A172 (cell line): ENCODE data around the gene ZNF500. TPM values are rescaled to one million over a fixed set of nuclear protein-coding genes. Genes with fewer than 3 reads are reported as not detected.
"Not testable (repeated sequence)": the region's sequence is repeated elsewhere in the genome, so short reads cannot be mapped to it uniquely, and the experiment has no call there.

Experiments used
- DNase-seq: peaks from one replicate; pipeline ENCODE4 v3.0.0-alpha.2; 2015; ENCODE audit warnings: low spot score
- total RNA-seq: library from RNA; depleted of rRNA; stranded (reverse); fragments of >200 nt; shearing (Covaris generic); gene quantifications from 2 replicates; pipeline ENCODE4 v1.2.3, GENCODE V29; 2014

Gene ZNF500
- total RNA-seq, 1 experiment from 2014 or later: 25.1 TPM

DNA sequence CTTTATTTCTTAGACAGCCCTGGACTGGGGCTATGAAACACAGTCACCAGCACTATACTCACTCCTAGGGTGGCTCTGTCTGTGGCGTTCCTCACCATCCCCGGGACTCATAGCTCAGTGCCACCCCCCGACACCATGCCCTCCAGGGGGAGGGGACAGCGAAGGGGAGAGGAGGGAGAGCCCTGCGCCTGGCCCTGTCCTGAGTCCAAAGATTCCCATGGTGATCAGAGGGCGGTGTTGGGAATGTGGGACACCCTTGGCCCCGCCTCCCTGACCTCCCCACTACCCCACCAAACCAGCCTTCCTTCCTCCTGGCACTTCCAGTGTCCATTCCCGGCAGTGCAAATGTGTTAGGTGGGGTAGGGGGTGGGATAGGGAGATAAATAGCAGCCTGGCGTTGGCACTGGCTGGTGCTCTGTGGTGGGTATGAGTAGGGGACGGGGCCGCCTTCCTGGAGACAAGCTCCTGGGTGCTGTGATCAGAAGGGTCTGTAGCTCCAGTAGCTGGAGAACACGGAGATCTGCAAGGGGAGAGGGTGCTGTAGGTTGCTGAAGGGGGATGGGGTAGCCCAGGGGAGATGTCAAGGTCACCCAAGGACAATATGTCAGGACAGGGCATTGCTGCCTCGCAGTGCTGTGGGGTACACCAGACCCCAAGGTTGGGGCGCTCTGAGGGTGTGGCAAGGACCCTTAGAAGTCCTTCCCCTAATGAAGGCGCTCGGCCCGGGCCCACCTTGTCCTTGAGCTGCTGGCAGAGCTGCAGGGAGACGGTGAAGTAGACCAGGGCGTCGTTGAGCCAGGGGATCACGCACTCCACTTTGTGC is 30.2 kb upstream of the ZNF500 start:
- no peak for DNase-seq

DNA sequence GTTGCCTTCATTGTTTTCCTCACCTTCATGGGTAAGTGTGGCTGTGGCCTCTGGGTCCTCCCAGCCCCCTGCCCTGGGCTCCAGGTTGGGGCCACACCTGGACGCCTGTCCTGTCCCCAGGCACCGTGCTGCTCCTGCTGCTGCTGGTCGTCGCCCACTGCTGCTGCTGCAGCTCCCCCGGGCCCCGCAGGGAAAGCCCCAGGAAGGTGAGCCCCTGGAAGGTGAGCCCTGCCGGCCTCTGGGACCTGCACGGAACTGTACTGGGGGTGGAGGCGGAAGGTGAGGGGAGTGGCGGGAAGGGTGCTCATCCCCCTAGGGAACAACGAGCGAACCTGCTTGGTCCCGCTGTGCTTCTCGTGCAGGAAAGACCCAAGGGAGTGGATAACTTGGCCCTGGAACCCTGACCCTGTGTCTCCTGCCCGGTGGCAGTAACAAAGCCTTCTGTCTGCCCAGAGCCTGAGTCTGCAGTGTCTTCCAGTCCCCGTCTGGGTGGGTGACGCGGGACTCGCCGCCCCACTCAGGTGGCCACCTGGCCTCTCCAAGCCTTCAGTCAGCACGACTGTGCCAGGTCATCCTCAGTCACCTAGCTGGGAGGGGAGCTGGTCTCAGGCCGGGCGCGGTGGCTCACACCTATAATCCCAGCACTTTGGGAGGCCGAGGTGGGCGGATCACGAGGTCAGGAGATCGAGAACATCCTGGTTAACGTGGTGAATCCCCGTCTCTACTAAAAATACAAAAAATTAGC is 29.0 kb upstream of the ZNF500 start:
- DNase-seq: no peak

DNA sequence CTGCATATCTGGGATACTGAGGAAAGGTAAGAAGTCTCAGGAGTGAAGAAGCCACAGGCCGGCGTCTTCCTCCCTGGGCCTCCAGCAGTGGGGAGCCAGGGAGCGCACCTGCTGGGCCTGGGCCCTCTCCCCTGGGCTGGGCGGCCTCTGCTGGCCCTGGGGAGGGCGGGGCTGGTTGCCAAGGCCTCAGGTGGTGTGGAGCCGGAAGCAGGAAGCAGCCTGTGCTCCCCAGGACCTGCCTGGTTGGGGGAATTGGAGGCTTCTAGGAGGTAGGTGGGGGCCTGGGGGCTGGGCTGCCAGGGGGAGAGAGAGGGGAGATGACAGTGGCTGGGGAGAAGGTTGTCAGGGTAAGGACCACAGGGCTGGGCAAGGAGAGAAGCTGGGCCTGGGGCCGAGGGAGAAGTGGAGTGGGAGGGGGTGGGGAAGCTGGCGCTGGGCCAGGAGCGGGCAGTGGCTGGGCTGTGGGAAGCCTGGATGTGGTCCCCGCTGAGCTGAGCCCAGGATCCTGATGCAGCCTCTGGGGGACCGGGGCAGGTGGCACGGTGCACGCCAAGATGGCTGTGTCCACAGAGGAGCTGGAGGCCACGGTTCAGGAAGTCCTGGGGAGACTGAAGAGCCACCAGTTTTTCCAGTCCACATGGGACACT is 28.3 kb upstream of the ZNF500 start, which contains the start of gene SMIM22:
SMIM22 (plus strand) TSS at position 189 of the 647 bp plus-strand sequence; CDS start at position 555, 366 bp downstream.
- DNase-seq: no peak

DNA sequence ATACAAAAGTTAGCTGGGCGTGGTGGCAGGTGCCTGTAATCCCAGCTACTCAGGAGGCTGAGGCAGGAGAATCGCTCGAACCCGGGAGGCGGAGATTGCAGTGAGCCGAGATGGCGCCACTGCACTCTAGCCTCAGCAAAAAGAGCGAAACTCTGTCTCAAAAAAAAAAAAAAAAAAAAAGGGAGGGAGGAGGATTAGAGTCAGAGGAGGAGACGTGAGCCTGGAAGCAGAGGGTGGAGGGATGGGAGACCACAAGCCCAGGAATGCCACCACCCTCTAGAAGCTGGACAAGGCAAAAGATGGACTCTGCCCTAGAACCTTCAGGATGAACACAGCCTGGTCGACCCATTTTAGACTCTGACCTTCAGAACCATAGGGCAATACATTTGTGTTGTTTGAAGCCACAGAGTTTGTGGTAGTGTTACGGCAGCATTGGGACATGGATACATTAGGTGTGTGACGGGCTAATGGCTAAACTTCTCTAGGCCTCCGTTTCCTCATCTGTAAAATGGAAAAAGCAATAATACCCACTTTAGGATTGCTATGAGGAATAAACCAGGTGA is 26.1 kb upstream of the ZNF500 start:
- no peak for DNase-seq

DNA sequence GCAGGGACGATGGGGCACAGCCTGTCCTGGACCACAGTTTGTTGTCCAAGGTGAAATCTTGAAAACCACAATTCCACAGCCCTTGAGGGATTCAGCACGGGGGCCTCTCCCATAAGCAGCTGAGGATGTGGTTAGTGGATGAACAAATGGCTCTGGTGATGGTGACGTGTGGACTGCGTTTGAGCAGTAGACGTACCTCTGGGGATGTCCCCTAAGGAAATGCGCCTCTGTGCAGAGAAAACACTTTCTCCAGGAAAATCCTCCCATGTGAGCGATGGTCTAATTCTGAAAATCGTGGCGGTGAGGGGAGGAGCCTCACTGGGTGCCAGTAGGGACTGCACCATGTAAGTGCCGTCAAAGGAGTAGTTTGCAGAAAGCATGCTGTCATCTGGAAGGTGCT is 23.9 kb upstream of the ZNF500 start:
- no peak for DNase-seq

DNA sequence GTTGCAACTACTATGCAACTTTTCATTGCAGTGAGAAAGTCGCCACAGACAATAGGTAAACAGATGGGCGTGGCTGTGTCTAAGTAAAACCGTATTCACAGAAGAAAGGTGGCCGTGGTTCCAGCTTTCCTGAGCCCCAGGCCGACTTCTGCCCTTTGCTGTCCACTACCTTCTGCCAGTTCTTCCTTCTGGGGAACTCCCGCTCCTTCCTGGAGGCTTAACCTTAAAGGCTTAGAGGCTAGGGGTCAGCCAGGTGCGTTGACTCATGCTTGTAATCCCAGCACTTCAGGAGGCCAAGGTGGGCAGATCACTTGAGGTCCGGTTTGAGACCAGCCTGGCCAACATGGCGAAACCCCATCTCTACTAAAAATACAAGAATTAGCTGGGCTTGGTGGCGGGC is 23.3 kb upstream of the ZNF500 start:
- DNase-seq: no peak

DNA sequence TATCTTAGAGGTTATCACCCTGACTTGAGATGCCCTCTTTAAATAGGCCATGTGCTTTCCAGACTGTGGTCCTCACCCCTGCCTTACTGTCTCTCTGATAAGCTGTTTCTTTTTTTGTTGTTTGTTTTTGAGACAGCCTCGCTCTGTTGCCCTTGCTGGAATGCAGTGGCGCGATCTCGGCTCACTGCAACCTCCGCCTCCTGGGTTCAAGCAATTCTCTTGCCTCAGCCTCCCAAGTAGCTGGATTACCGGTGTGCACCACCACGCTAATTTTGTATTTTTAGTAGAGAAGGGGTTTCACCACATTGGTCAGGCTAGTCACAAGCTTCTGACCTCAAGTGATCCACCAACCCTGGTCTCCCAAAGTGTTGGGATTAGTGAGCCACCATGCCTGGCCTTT is 21.9 kb upstream of the ZNF500 start:
- DNase-seq: no peak

DNA sequence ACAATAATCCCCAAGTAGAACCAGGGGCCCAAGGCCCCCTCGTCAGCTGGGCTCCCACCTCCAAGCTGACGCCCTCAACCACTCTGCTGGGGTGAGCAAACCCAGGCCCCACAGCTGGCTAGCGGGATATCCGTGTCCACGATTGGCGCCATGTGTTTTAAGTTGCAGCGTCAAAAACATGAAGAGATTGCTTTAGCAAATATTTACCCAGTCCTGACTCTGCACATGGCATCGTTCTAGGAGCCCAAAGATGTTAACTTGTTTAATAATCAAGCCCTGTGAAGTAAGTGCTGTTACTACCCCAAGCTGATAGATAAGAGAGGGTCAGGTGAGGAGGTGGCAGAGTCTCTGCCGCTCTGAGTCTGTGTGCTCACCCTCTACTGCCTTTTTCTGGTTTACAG is 21.5 kb upstream of the ZNF500 start:
- DNase-seq: no peak

DNA sequence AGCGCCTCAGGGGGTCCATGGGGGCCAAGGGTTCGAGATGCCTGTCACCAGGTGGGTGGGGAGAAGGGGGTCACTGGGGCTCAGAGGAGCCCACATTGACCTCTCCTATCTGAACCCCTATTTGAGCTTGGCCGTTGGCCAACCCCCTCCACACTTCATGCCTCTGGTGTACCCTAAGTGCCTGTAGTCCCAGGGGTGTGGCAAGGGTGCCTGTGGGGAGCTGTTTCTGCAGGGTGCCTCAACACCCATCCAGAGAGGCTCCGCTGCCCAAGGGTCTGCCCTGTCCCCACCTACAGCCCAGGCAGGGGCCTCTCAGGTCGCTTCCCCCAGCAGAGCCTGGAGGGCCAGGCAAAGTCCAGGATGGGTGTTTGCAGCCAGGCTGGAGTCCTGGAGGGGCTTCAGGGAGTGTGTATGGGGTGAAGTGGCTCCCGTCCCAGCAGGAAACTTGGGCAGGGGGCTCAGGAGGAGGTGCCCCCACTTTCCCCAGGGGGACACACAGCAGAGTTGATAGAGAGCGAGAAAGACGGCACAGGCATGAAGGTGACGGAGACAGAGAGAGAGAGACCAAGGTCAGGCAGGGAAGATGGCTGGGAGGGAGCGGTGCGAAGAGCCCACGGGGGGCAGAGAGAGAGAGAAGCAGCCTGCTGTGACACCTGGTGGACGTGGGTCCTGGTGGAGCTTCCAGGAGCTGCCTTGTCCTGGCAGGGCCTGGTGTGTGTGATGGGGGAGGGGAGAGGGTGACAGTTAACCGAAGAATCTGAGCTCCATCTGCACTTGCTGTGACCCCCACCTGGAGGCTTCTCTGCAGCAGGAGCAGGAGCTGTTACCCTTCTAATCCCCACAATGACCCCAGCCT is 20.9 kb upstream of the ZNF500 start, which contains the start of gene SEPTIN12:
SEPTIN12 (minus strand) TSS at position 719 of the 856 bp plus-strand sequence; CDS start at position 19, 700 bp downstream.
- DNase-seq: no peak

DNA sequence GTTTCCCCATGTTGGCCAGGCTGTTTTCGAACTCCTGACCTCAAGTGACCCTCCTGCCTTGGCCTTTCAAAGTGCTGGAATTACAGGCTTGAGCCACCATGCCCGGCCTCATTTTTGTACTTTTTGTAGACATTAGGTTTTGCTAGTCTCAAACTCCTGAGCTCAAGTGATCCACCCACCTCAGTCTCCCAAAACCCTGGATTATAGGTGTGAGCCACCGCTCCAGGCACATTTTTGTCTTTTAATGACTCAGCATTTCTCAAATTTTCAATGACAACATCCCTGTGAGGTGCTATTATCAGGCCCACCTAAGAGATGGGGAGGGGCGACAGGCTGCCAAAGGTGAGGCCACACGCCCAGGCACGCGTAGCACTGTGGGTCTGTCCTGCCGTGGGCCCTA is 20.1 kb upstream of the ZNF500 start:
- DNase-seq: no peak

DNA sequence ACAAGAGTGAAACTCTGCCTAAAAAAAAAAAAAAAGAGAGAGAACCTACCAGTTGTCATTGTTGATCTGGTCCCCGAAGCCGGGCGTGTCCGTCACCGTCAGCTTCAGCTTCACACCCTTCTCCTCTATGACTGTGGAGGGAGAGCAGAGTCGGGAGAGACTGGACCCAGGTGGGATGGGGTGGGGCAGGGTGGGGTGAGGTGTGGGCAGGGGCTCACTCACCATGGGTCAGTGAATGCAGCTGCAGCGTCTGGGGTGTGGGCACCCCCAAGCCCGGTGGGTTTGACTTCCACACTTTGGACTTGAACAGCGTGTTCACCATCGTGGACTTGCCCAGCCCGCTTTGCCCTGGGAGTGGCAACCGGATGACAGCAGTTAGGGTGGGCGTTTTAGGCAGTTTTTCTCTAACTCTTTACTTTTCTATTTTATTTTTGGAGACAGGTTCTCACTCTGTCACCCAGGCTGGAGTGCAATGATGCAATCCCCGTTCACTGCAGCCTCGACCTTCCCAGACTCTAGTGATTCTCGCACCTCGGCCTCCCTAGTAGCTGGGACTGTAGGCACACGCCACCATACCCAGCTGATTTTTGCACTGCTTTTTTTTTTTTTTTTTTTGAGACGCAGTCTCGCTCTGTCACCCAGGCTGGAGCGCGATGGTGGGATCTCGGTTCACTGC is 18.9 kb upstream of the ZNF500 start:
- no peak for DNase-seq

DNA sequence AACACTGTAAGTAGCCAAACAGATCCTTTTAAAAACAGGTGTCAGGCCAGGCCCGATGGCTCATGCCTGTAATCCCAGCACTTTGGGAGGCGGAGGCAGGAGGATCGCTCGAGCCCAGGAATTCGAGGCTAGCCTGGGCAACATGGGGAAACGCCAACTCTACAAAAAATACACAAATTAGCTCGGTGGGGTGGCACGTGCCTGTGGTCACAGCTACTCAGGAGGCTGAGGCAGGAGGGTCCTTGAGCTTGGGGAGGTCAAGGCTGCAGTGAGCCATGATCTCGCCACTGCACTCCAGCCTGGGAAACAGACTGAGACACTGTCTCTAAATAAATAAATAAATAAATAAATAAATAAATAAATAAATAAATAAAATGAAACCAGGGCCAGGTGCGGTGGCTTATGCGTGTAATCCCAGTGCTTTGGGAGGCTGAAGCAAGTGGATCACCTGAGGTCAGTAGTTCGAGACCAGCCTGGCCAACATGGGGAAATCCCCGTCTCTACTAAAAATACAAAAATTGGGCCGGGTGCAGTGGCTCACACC is 17.6 kb upstream of the ZNF500 start:
- not testable (repeated sequence) for DNase-seq

DNA sequence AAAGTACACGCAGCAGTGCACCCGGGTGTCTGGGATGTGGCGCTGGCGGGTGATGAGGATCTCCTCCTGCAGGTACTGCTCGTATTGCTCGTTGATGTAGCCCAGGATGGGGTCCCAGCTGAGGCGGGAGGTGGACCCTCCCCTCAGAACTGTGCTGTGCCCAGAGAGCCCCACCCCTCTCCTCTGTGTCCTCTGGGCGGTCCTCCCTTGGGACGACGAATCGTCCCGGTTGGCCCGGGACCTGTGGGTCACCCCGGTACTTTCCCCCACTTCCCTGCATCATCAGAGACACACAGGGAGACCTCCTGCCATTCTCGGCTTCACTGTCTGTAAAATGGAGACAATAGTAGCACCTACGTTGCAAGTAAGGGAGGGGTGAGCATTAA is 17.0 kb upstream of the ZNF500 start:
- DNase-seq: no peak

DNA sequence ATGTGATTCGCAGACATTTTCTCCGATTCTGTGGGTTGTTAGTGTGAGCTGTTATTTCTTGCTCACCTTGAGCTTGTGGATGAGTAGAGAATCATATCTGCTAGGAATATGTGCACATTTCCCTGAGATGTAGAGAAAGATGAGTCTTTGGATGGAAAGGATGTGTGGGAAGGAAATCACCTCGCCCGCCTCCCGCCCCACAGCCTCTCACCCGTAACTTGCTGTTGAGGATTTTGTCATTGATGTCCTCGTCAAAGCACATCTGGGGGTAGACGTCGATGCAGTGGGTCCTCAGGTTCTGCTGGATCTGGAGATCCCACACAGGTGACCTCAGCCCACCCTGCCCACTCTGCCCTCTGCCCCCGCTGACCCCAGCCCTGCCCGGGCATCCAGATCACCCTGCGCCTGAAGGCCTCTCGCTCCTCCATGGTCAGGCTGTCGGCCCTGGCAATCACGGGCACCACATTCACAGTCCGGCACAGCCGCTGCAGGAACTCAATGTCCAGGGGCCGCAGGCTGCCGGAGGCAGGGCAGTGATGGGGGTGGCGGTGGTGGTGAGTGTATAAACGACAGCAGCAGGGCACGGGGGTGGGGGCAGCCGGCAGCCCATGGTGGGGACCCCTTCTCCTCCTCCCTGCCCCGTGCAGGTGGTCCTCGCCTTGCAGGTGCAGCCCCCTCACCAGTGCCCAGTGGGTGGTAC is 16.4 kb upstream of the ZNF500 start:
- DNase-seq: no peak

DNA sequence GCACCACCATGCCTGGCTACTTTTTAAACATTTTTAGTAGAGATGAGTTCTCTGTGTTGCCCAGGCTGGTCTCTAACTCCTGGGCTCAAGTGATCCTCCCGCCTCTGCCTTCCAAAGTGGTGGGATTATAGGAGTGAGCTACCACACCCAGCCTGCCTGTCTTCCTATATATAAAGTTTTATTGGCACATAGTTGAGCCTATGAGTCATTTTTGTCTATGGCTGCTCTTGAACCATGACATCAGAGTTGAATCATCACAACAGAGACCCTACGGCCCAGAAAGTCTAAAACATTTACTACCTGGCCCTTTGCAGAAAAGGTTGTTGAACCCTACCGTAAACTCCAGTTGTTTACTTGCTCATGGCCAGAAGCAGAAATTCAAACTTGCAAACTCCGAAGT is 13.3 kb upstream of the ZNF500 start:
- peak; percentile 48 for DNase-seq

DNA sequence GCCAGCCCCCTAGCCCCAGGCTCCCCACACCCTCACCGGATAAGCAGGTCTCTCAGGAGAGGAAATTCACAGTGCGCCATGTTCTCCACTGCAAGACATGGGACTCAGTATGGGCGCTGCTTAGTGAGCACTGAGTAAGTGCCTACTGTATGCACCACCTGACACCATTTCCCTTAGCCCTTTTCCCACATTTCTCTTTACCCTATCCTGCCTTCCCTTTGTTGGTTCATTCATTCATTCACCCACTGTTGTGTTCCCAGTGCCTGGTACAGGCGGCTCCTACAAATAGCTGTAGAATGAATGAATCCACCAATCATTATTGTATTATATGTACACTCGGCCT is 11.1 kb upstream of the ZNF500 start:
- no peak for DNase-seq

DNA sequence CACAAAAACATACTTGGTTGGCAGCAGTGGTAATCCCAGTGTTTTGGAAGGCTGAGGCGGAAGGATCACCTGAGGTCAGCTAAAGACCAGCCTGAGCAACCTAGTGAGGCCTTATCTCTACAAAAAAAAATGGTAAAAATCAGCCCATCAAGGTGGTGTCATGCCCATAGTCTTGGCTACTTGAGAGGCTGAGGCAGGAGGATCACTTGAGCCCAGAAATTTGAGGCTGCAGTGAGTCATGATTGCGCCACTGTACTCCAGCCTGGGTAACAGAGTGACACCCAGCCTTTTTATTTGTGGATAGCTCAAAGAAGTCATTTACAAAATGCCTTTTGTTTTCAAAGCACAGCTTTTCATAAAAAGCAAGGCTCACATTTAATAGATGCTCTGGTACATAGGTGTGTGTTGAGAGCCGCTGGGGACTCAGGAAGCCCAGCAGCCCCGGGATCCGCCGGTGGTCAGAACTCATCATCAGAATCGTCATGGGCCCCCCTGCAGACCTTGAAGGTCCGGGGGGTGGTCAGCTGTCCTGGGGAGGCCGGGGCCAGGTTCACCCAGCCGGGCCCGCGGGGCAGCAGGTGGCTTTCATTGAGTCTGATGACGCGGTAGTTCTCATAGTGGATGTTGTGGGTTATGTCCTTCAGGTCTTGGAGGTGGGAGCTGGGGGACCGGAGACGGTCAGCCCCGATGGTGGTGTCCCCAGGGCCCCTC is 10.5 kb upstream of the ZNF500 start:
- DNase-seq: no peak

DNA sequence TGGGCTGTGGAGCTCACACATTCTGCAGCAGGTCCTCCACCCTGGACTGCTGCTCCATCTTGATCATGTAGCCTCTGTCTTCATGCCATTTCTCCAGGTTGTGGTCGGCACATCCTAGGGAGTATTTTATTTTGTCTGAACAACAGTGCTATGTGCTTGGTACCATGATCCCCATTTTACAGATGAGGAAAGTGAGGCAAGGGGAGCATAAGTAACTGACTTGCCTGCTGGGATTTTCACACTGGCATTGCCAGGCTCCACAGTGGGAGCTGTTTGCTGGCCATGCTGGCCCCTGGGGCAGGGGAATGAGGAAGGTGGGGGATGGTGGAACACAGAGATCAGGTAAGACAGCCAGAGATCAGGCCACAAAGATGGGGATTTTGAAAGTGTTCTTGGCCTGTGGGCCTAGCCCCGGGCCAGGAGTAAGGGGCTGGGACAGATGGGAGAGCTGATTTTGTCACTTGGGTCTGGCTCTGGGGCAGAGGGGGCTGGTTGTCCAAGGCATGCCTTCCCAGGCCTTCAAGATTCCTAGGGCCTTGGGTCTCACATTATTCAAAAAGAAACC is 9.3 kb upstream of the ZNF500 start:
- no peak for DNase-seq

DNA sequence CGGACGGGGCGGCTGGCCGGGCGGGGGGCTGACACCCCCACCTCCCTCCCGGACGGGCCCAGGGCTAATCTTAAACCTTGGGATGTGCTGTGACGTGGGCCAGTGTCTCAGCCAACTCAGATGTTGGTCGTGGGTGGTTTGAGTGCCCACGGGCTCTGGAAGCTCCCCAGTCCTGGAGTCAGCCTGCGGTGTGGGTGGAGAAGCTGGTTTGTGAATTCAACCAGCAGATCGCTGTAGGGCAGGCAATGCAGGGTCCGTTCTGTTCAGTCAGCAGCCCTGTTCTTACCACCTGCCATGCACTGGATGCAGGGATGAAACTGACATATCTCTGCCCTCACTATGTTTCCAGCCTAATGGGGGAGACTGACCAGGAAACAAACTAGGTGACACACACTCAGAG is 8.0 kb upstream of the ZNF500 start:
- DNase-seq: no peak
